H9 (cell line): ENCODE results near the gene PHLDA3. TPM values are rescaled to one million over a fixed set of nuclear protein-coding genes. Genes with fewer than 3 reads are reported as not detected.

Experiments
- DNase-seq: peaks from one replicate; pipeline ENCODE4 v3.0.0-alpha.2; 2017
- H2AFZ ChIP-seq: one replicate; pipeline ENCODE4 v1.6.1; 2013; ENCODE audit warnings: mild to moderate bottlenecking, low read length, control low read depth, moderate library complexity
- H2AK5ac ChIP-seq: 2 replicates; pipeline ENCODE4 v1.6.1; 2013; ENCODE audit warnings: low read length, control low read depth, mixed read lengths; ENCODE audit not compliant: insufficient read length
- H2BK120ac ChIP-seq: one replicate; pipeline ENCODE4 v1.6.1; 2013; ENCODE audit warnings: low read depth, mild to moderate bottlenecking, low read length, control low read depth, inconsistent platforms; ENCODE audit not compliant: poor library complexity, severe bottlenecking
- H2BK12ac ChIP-seq: 2 replicates; pipeline ENCODE4 v1.6.1; 2013; ENCODE audit warnings: low read length, control low read depth, mixed read lengths, low read depth; ENCODE audit not compliant: insufficient read length
- H2BK15ac ChIP-seq: 2 replicates; pipeline ENCODE4 v1.6.1; 2013; ENCODE audit warnings: low read depth, low read length, control low read depth
- H2BK20ac ChIP-seq: one replicate; pipeline ENCODE4 v1.6.1; 2013; ENCODE audit warnings: low read depth, mild to moderate bottlenecking, low read length, control low read depth, inconsistent platforms; ENCODE audit not compliant: poor library complexity, severe bottlenecking
- H2BK5ac ChIP-seq: 2 replicates; pipeline ENCODE4 v1.6.1; 2013; ENCODE audit warnings: low read length, control low read depth, mixed read lengths; ENCODE audit not compliant: insufficient read length
- H3K14ac ChIP-seq: 2 replicates; pipeline ENCODE4 v1.6.1; 2013; ENCODE audit warnings: low read length, control low read depth; ENCODE audit not compliant: insufficient read depth
- H3K18ac ChIP-seq: 2 replicates; pipeline ENCODE4 v1.6.1; 2013; ENCODE audit warnings: low read depth, mild to moderate bottlenecking, mixed read lengths, low read length, control low read depth; ENCODE audit not compliant: insufficient read length
- H3K23ac ChIP-seq: 2 replicates; pipeline ENCODE4 v1.6.1; 2013; ENCODE audit warnings: low read length, control low read depth, mixed read lengths, low read depth; ENCODE audit not compliant: insufficient read length
- H3K23me2 ChIP-seq: 2 replicates; pipeline ENCODE4 v1.6.1; 2013; ENCODE audit warnings: low read depth, mild to moderate bottlenecking, mixed read lengths, low read length, control low read depth; ENCODE audit not compliant: insufficient read length, poor library complexity, severe bottlenecking
- H3K27ac ChIP-seq: 2 replicates; pipeline ENCODE4 v1.5.1; 2013; ENCODE audit warnings: low read length, control low read depth, mixed read lengths, low read depth; ENCODE audit not compliant: insufficient read length
- H3K27me3 ChIP-seq: 2 replicates; pipeline ENCODE4 v1.6.1; 2013; ENCODE audit warnings: low read length, control low read depth, inconsistent platforms; ENCODE audit not compliant: insufficient read depth
- H3K4ac ChIP-seq: 2 replicates; pipeline ENCODE4 v1.6.1; 2013; ENCODE audit warnings: low read depth, mild to moderate bottlenecking, control low read depth, inconsistent platforms, low read length, moderate library complexity
- H3K4me1 ChIP-seq: 2 replicates; pipeline ENCODE4 v1.6.1; 2013; ENCODE audit warnings: low read length, control low read depth, inconsistent platforms; ENCODE audit not compliant: insufficient read depth
- H3K4me2 ChIP-seq: 2 replicates; pipeline ENCODE4 v1.6.1; 2013; ENCODE audit warnings: low read length, control low read depth, mixed read lengths; ENCODE audit not compliant: insufficient read length, insufficient read depth
- H3K56ac ChIP-seq: 2 replicates; pipeline ENCODE4 v1.6.1; 2013; ENCODE audit warnings: low read depth, mild to moderate bottlenecking, mixed read lengths, low read length, control low read depth; ENCODE audit not compliant: insufficient read length
- H3K79me1 ChIP-seq: 2 replicates; pipeline ENCODE4 v1.6.1; 2013; ENCODE audit warnings: low read depth, mild to moderate bottlenecking, moderate library complexity, low read length, control low read depth, inconsistent platforms; ENCODE audit not compliant: insufficient read depth, poor library complexity, severe bottlenecking
- H3K79me2 ChIP-seq: 2 replicates; pipeline ENCODE4 v1.6.1; 2013; ENCODE audit warnings: low read length, control low read depth, inconsistent platforms; ENCODE audit not compliant: insufficient read depth
- H3K9ac ChIP-seq: 2 replicates; pipeline ENCODE4 v1.6.1; 2013; ENCODE audit warnings: low read length, control low read depth, mixed read lengths; ENCODE audit not compliant: insufficient read length; ENCODE audit errors: extremely low read depth
- H3K9me3 ChIP-seq: one replicate; pipeline ENCODE4 v1.6.1; 2013; ENCODE audit warnings: low read depth, low read length, inconsistent platforms; ENCODE audit not compliant: control insufficient read depth
- H3T11ph ChIP-seq: one replicate; pipeline ENCODE4 v1.6.1; 2013; ENCODE audit warnings: mild to moderate bottlenecking, low read length, control low read depth, inconsistent platforms
- H4K20me1 ChIP-seq: one replicate; pipeline ENCODE4 v1.6.1; 2013; ENCODE audit not compliant: control insufficient read depth, insufficient read length, insufficient read depth
- H4K5ac ChIP-seq: 2 replicates; pipeline ENCODE4 v1.6.1; 2013; ENCODE audit warnings: low read depth, mild to moderate bottlenecking, mixed read lengths, low read length, control low read depth; ENCODE audit not compliant: insufficient read length
- H4K8ac ChIP-seq: replicated peaks from 2 replicates; pipeline ENCODE4 v1.6.1; 2013; ENCODE audit warnings: low read length, control low read depth, mixed read lengths, low read depth; ENCODE audit not compliant: insufficient read length
- H4K91ac ChIP-seq: 2 replicates; pipeline ENCODE4 v1.6.1; 2013; ENCODE audit warnings: low read depth, mild to moderate bottlenecking, moderate library complexity, mixed read lengths, low read length, control low read depth; ENCODE audit not compliant: insufficient read length
- H3K27ac Mint-ChIP-seq, 3 experiments: 2 replicates in 2 of 3; 3 replicates in 1 of 3; pipeline ENCODE4 v1.8.0; 2020 to 2021; ENCODE audit warnings: mixed read lengths in 3 of 3, mild to moderate bottlenecking in 1 of 3, moderate library complexity in 1 of 3
- H3K27me3 Mint-ChIP-seq: 2 replicates; pipeline ENCODE4 v1.8.0; 2021; ENCODE audit warnings: low read depth, mild to moderate bottlenecking, moderate library complexity, mixed read lengths
- H3K36me3 Mint-ChIP-seq, 3 experiments: 2 replicates in 2 of 3; 3 replicates in 1 of 3; pipeline ENCODE4 v1.8.0; 2020 to 2021; ENCODE audit warnings: low read depth in 3 of 3, mixed read lengths in 3 of 3; ENCODE audit not compliant: insufficient read depth in 1 of 3
- H3K4me1 Mint-ChIP-seq, 2 experiments: 2 replicates each; pipeline ENCODE4 v1.8.0; 2020; ENCODE audit warnings: mixed read lengths in 2 of 2
- H3K4me3 Mint-ChIP-seq, 2 experiments: 2 replicates in 1 of 2; 3 replicates in 1 of 2; pipeline ENCODE4 v1.8.0; 2020 to 2021; ENCODE audit warnings: mild to moderate bottlenecking in 2 of 2, mixed read lengths in 2 of 2, moderate library complexity in 1 of 2
- H3K9me3 Mint-ChIP-seq, 2 experiments: 2 replicates in 1 of 2; 3 replicates in 1 of 2; pipeline ENCODE4 v1.8.0; 2020; ENCODE audit warnings: mild to moderate bottlenecking in 2 of 2, mixed read lengths in 2 of 2, moderate library complexity in 1 of 2
- CTCF ChIP-seq: fragments of 200-600 bp; sonication (generic); conservative IDR thresholded peaks from 3 replicates; pipeline ENCODE4 v1.8.0; 2021; ENCODE audit warnings: antibody characterized with exemption, mild to moderate bottlenecking
- WGBS: extraction: QIAGEN DNeasy Blood & Tissue Kit; methylation state at CpG from one replicate; pipeline ENCODE4 v1.1.7; 2013; ENCODE audit warnings: missing lambda C conversion rate, low lambda C conversion rate, mixed read lengths; ENCODE audit not compliant: insufficient read length; ENCODE audit errors: extremely low coverage; 5-methylcytosine and 5-hydroxymethylcytosine counted together
- total RNA-seq: library from RNA; stranded (reverse); gene quantifications from 2 replicates; pipeline ENCODE4 v1.2.1, GENCODE V29; 2021

The PHLDA3 gene
- total RNA-seq, 1 experiment from 2014 or later, result 53.9 TPM

- Histone ChIP-seq H2BK5ac (no peak overlapping the region), H4K8ac (no peak overlapping the region), H4K5ac (no peak overlapping the region), H2BK120ac (no peak overlapping the region), H3K27me3 (no peaks in the 10 kb centered on the region), H3K4ac (no peak overlapping the region), H3K4me2 (no peak overlapping the region), H3K9me3 (no peaks in the 10 kb centered on the region), H2BK15ac (no peak overlapping the region), H3K56ac (no peak overlapping the region), H3K9ac (no peak overlapping the region), H3K79me1 (no peaks in the 10 kb centered on the region), H2AK5ac (no peak overlapping the region), H3K14ac (0 out of 2 replicates have a peak overlapping the region, but pooled peaks have one; percentile 1), H3K79me2 (no peaks in the 10 kb centered on the region), H2BK20ac (no peak overlapping the region), H3T11ph (no peak overlapping the region), H3K4me1 (peaks cover 8% of the 10 kb centered on the region; the same call in 1 of the 2 replicates), H4K91ac (no peak overlapping the region), H3K27ac (no peak overlapping the region), H4K20me1 (no peaks in the 10 kb centered on the region), H3K23ac (no peak overlapping the region), H2AFZ (no peak overlapping the region), H3K18ac (no peak overlapping the region), H3K23me2 (no peaks in the 10 kb centered on the region), H2BK12ac (no peak overlapping the region)
- Mint-ChIP-seq H3K4me1 (peaks cover 28 to 32% of the 10 kb centered on the region in 2 experiments), H3K27me3 (no peaks in the 10 kb centered on the region), H3K9me3 (no peaks in the 10 kb centered on the region), H3K27ac (peak overlapping the region in 1 of 3 experiments; percentile 30; a peak in 3 of 7 replicates), H3K36me3 (no peaks in the 10 kb centered on the region), H3K4me3 (no peak overlapping the region)
- TF ChIP-seq CTCF, result no peak
- peak; percentile 31 for DNase-seq
- WGBS, result no CpG with 5 or more reads among the region's 11 CpGs
These were observed 12.3 kb downstream of the PHLDA3 start for GRCh38 chr1:201456499-201457309.
